Globus pallidus (tissue), 1 donor: ENCODE results near the gene PTPRS.

Experiments
- DNase-seq: peaks from one replicate; pipeline ENCODE4 v3.0.0-alpha.2; 2015; ENCODE audit warnings: low spot score

Gene PTPRS

GRCh38 chr19:5355076-5355475 lies 14.5 kb upstream of the PTPRS start:
- DNase-seq: no peak

DNA sequence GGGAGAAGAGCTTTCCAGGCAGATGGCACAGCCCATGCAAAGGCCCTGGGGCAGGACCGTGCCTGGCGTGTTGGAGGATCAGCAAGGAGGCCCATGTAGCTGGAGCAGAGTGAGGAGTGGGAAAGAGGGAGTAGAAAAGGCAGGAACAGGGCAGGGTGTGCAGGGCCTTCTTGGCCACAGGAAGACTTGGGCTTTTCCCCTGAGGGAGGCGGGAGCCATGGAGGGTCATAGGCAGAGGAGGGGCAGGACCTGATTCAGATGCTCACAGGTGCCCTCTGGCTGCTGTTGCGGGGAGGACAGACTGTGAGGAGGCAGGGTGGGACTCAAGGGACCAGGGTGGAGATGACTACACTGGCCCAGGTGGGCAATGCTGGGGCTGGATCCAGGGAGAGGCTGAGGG lies 13.8 kb upstream of the PTPRS start:
- DNase-seq: no peak

DNA sequence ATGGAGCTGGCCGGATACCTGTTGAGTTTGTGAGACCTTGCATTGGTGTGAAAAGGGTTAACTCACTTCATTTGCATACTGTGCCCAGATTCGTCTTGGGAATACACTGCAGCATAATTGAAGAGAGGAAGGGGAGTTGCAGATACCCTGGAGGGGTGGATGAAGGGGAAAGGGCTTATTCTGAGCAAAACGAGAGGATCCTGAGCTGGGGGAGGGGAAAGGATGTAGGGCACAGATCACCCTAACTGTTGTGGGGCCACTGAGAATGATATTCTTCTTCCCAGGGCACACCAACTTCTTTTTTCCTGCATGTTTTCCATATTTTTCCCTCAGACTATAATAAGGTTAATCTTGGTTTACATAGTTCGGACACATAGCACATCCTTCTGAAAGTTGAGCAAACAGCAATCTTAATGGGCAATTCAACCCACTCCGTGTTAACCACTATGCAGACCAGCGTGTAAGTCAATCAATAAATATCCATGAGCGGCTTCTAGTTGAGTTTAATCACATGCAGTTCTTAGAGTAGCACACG lies 11.7 kb upstream of the PTPRS start:
- DNase-seq: no peak

- no peak for DNase-seq
Measured at GRCh38 chr19:5351731-5352228, 11.2 kb upstream of the PTPRS start.

DNA sequence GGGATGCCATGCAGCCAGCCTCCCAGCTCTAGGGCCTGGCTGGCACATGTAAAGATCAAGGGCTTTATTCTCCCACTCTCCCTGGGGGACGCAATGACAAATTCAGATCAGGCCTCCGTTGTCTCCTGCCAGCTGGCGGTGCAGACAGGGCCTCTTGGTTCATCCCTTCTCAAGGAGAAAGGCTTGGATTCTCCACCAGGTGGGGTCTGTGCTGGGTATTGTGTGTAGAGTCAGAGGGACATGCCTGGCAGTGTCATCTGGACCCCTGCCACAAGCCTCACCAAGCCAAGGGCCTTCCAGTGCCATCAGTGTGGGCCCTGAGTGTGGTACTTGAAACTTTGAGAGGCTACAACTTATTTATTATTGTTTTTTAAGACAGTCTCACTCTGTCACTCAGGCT lies 8.4 kb upstream of the PTPRS start:
- no peak for DNase-seq

DNA sequence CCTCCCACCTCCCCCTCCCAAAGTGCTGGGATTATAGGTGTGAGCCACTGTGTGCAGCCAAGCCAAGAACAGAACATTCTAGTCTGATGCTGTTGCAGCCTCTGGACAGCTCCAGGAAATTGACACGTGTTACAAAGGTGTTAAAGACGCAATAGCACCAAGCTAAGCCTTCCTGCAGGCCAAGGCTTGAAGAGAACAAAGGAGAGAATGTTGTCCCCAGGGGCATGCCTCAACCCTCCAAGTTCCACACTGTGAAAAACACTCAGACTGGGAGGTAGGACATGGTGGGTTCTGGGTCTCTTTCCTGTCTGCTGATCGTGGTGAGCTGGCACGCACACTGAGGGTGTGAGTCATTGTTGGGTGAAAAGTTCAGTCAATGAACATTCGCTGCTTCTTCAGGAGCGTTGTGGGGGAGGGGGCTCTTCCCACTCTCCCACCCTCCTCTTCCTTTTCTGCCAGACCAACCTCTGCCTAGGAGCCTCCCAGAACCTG lies 5.3 kb upstream of the PTPRS start:
- no peak for DNase-seq

GRCh38 chr19:5343848-5344247 lies 3.2 kb upstream of the PTPRS start:
- no peak for DNase-seq

DNA sequence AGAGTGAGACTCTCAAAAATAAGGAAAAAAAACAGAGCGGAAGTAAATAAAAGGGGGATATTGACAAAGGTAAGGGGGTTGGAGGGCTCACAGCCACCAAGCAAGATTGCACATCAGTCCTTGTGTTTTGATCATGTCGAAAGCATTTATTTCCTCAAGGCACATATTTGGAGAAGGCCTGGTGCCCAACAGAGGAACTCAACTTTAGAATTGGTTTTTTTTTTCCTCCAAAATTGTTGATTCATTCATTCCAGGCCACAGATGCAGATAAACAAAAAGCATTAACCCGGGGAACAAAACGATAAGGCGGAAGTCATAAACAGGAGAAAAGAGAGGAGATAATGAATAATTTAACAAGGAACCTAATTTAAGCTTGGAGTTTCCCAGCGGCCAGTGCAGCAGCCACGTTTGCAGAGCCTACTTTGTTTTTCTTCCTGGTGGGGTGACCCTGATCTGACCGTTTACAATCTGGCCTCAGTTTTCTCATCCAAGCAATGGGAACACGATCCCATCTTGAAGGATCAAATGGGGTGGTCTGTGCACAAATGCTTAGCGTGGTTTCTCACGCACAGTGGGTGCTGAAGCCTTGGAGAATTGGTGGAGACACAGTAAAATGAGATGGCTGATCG lies 2.1 kb upstream of the PTPRS start:
- DNase-seq: no peak

- DNase-seq: no peak
Measured at GRCh38 chr19:5341981-5342380, 1.4 kb upstream of the PTPRS start.

GRCh38 chr19:5341448-5341820 lies 822 bp upstream of the PTPRS start:
- no peak for DNase-seq

DNA sequence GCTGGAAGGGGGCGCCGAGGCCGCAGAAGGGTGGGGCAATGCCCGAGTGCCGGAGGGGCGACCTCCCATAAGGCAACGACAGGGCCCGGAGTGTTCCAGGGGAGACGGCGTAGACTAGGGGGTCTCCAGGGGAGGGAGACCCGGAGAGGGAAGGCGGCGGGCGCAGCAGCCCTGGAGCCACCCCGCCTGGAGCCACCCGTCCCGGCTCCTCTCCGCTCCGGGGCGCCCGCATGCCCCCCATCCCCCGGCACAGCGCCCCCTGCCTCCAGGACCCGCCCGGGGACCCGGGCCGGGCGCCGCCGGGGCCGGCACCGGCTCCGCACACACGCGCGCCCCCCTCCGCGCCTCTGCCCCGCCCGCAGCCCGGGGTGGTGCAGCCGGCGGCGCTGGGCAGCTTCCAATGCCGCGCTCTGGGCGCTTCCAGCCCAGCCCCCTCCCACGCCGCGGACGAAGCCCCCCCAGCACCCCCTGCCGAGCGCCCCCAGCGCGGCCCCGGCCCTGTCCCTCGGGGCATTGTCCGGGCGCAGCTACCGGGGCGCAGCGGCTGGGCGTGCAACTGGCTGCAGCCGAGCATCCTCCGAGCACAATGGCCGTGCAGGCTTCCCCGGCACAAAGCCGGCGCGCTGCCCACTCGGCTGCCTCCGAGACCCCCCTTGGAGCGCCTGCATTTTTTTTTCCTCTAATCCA lies 519 bp downstream of the PTPRS start:
- peak; percentile 38 for DNase-seq

- DNase-seq: no peak
Measured at GRCh38 chr19:5339198-5339949, 1.2 kb downstream of the PTPRS start.

- DNase-seq: peak; percentile 55
Measured at GRCh38 chr19:5338656-5339197, 1.9 kb downstream of the PTPRS start.

GRCh38 chr19:5337708-5338655 lies 2.6 kb downstream of the PTPRS start:
- no peak for DNase-seq

GRCh38 chr19:5337126-5337525 lies 3.5 kb downstream of the PTPRS start:
- no peak for DNase-seq

GRCh38 chr19:5336195-5336965 lies 4.2 kb downstream of the PTPRS start:
- DNase-seq: no peak

DNA sequence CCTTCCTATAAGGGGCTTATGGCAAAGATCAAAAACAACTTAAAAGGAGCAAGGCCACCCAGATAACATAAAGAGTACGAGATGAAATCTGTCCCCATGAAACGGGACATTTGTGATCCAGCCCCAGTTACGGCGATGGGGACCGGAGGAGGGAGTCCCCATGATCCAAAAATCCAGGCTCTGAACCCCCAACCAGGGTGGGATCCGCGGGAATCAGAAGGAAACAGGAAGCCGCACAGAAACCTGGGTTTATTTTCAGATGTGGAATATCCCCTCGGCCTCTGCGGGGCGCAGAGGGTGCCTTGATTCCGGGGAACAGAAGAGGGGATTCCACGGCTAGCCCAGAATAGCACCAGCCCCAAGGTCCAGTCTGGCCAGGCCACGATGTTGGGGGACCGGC lies 5.0 kb downstream of the PTPRS start:
- DNase-seq: no peak

DNA sequence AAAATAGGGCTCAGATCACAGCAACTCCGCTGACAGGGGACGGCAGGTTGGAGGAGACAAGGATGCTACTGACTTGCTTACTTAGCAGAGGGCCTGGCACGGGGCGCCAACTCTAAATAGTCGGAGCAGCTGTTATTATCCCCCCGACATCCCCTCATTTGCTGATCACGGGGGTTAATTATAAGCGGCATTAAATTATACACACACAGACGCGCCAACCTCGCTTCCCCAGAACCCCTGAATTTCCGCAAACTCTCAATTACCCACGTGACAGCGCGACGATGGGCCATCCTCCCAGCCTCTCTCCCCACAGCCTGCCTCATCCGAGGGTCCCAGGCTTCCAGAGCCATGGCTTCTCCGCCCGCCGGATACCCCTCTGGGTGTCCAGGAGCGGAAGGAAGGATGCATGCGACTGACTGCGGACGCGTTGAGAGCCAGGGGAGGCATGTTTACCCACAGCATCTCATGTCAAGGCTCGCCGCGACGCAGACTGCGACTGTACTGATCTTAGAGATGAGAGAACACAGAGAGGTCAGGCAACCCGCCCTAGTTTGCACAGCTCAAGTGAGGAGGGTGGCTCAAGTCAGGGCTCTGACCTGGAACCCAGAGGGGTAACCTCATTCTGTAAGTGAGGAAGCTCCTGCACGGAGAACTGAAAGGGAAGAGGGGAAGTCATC lies 5.7 kb downstream of the PTPRS start:
- no peak for DNase-seq

- DNase-seq: no peak
Measured at GRCh38 chr19:5334366-5334739, 6.3 kb downstream of the PTPRS start.
